SK-N-SH (cell line): ENCODE results near the gene GLYR1. TPM values are rescaled to one million over a fixed set of nuclear protein-coding genes. Genes with fewer than 3 reads are reported as not detected.

Source experiments
- CTCF ChIA-PET: fragments of 300-600, 350-600 bp; formaldehyde crosslinking; extraction: SDS; loops from one replicate; lab custom pipeline; 2021; lab: Yijun Ruan, JAX
- POLR2A ChIA-PET: fragments of 350-600 bp; sonication (Branson Sonifier 250); formaldehyde crosslinking; extraction: SDS; loops from one replicate; lab custom pipeline; 2020; ENCODE audit warnings: antibody characterized with exemption, inconsistent platforms; lab: Yijun Ruan, JAX
- DNase-seq: peaks from one replicate; pipeline ENCODE4 v3.0.0; 2012
- H2AFZ ChIP-seq: fragments of 200-600 bp; sonication (generic); 2 replicates; pipeline ENCODE4 v1.8.1; 2016; ENCODE audit warnings: antibody characterized with exemption, mild to moderate bottlenecking, low read depth
- H3F3A ChIP-seq: fragments of 200-600 bp; sonication (generic); replicated peaks from 2 replicates; pipeline ENCODE3; 2016; ENCODE audit warnings: antibody characterized with exemption, mild to moderate bottlenecking; ENCODE audit not compliant: insufficient read depth
- H3K27ac ChIP-seq, 2 experiments: fragments of 200-500 bp in 1 of 2; fragments of 200-600 bp in 1 of 2; sonication (Bioruptor generic) in 1 of 2; sonication (generic), shearing (Covaris generic) in 1 of 2; 2 replicates each; pipeline versions ENCODE4 v1.5.1 to v1.6.1; 2014 to 2016; ENCODE audit warnings: low read depth in 2 of 2, inconsistent platforms in 1 of 2, low read length in 1 of 2, mild to moderate bottlenecking in 1 of 2, mixed read lengths in 1 of 2
- H3K27me3 ChIP-seq: fragments of 200-600 bp; sonication (generic), shearing (Covaris generic); 2 replicates; pipeline ENCODE4 v1.6.1; 2016; ENCODE audit warnings: mixed run types; ENCODE audit not compliant: insufficient read depth
- H3K36me3 ChIP-seq, 2 experiments: fragments of 200-500 bp in 1 of 2; fragments of 200-600 bp in 1 of 2; sonication (Bioruptor generic) in 1 of 2; sonication (generic) in 1 of 2; replicated peaks in 1 of 2; 2 replicates each; pipeline versions ENCODE3 to v1.5.1; 2014 to 2016; ENCODE audit warnings: low read length in 1 of 2, mild to moderate bottlenecking in 1 of 2; ENCODE audit not compliant: insufficient read depth in 2 of 2, control insufficient read depth in 1 of 2
- H3K4me1 ChIP-seq, 2 experiments: fragments of 200-500 bp in 1 of 2; fragments of 200-600 bp in 1 of 2; sonication (Bioruptor generic) in 1 of 2; sonication (generic), shearing (Covaris generic) in 1 of 2; 2 replicates each; pipeline versions ENCODE4 v1.5.1 to v1.6.1; 2014 to 2016; ENCODE audit warnings: low read depth in 1 of 2, low read length in 1 of 2, mixed run types in 1 of 2; ENCODE audit not compliant: insufficient read depth in 2 of 2, control insufficient read depth in 1 of 2
- H3K4me2 ChIP-seq: fragments of 200-600 bp; sonication (generic), shearing (Covaris generic); 2 replicates; pipeline ENCODE4 v1.6.1; 2017; ENCODE audit warnings: mixed run types
- H3K4me3 ChIP-seq, 2 experiments: fragments of 200-500 bp in 1 of 2; fragments of 200-600 bp in 1 of 2; sonication (Bioruptor generic) in 1 of 2; sonication (generic), shearing (Covaris generic) in 1 of 2; 2 replicates each; pipeline versions ENCODE4 v1.5.1 to v1.8.1; 2014 to 2016; ENCODE audit warnings: low read depth in 2 of 2, inconsistent platforms in 1 of 2, low read length in 1 of 2, mild to moderate bottlenecking in 1 of 2, mixed read lengths in 1 of 2, moderate library complexity in 1 of 2
- H3K79me2 ChIP-seq: fragments of 200-600 bp; sonication (generic); 2 replicates; pipeline ENCODE4 v1.8.1; 2017; ENCODE audit warnings: mild to moderate bottlenecking; ENCODE audit not compliant: insufficient read depth
- H3K9ac ChIP-seq: fragments of 200-600 bp; sonication (generic); 2 replicates; pipeline ENCODE4 v1.6.1; 2017; ENCODE audit warnings: mixed run types
- H3K9me2 ChIP-seq: fragments of 200-600 bp; sonication (generic); 2 replicates; pipeline ENCODE4 v1.6.1; 2017; ENCODE audit warnings: mixed run types
- H3K9me3 ChIP-seq: fragments of 200-600 bp; sonication (generic); 2 replicates; pipeline ENCODE4 v1.6.1; 2017; ENCODE audit warnings: mixed run types, mild to moderate bottlenecking, moderate library complexity
- H4K20me1 ChIP-seq: fragments of 200-600 bp; sonication (generic); 2 replicates; pipeline ENCODE4 v1.6.1; 2017; ENCODE audit warnings: mild to moderate bottlenecking, mixed run types; ENCODE audit not compliant: insufficient read depth
- ELF1 ChIP-seq: IDR thresholded peaks from 2 replicates; pipeline ENCODE4 v1.4.0; 2012
- FOSL2 ChIP-seq: IDR thresholded peaks from 2 replicates; pipeline ENCODE4 v1.4.0; 2012; ENCODE audit warnings: low read depth, mild to moderate bottlenecking, moderate library complexity, borderline replicate concordance
- FOXM1 ChIP-seq: IDR thresholded peaks from 2 replicates; pipeline ENCODE4 v1.4.0; 2012; ENCODE audit warnings: low read depth, mild to moderate bottlenecking
- GABPA ChIP-seq: IDR thresholded peaks from 2 replicates; pipeline ENCODE4 v1.4.0; 2012; ENCODE audit warnings: low read depth, mild to moderate bottlenecking
- IRF3 ChIP-seq: fragments of 150-350 bp; IDR thresholded peaks from 2 replicates; pipeline ENCODE4 v1.6.1; 2016; ENCODE audit warnings: mild to moderate bottlenecking, low read depth, low read length
- JUND ChIP-seq: IDR thresholded peaks from 2 replicates; pipeline ENCODE4 v1.4.0; 2012
- MAX ChIP-seq: IDR thresholded peaks from 2 replicates; pipeline ENCODE4 v1.4.0; 2012; ENCODE audit warnings: low read depth
- MEF2A ChIP-seq: IDR thresholded peaks from 2 replicates; pipeline ENCODE4 v1.4.0; 2012; ENCODE audit warnings: low read depth, borderline replicate concordance
- MXI1 ChIP-seq: IDR thresholded peaks from 2 replicates; pipeline ENCODE4 v1.6.1; 2012; ENCODE audit warnings: mild to moderate bottlenecking, low read depth, low read length, improper control_type of control experiment
- RFX5 ChIP-seq: IDR thresholded peaks from 2 replicates; pipeline ENCODE4 v1.6.1; 2012; ENCODE audit warnings: mild to moderate bottlenecking, improper control_type of control experiment, low read length
- RXRA ChIP-seq: IDR thresholded peaks from 2 replicates; pipeline ENCODE4 v1.4.0; 2012; ENCODE audit warnings: low read depth, mild to moderate bottlenecking, borderline replicate concordance
- TAF1 ChIP-seq: IDR thresholded peaks from 2 replicates; pipeline ENCODE4 v1.6.1; 2012; ENCODE audit warnings: low read depth, mild to moderate bottlenecking, low read length, moderate library complexity, borderline replicate concordance
- TEAD4 ChIP-seq: IDR thresholded peaks from 2 replicates; pipeline ENCODE4 v1.4.0; 2012; ENCODE audit warnings: mild to moderate bottlenecking, borderline replicate concordance; ENCODE audit not compliant: insufficient read depth
- USF1 ChIP-seq: IDR thresholded peaks from 2 replicates; pipeline ENCODE4 v1.4.0; 2012; ENCODE audit warnings: low read depth, borderline replicate concordance
- USF2 ChIP-seq: fragments of 150-350 bp; IDR thresholded peaks from 2 replicates; pipeline ENCODE4 v1.6.1; 2017; ENCODE audit warnings: antibody characterized with exemption, low read length, low read depth, borderline replicate concordance
- WGBS: methylation state at CpG from one replicate; pipeline ENCODE4 v1.1.6; 2017; ENCODE audit warnings: low lambda C conversion rate; 5-methylcytosine and 5-hydroxymethylcytosine counted together
- polyA plus RNA-seq, 3 experiments: library from polyadenylated mRNA; depleted of rRNA; stranded (reverse); fragments of >200 nt; gene quantifications; 2 replicates each; pipeline ENCODE4 v1.2.3, GENCODE V29; 2012

GLYR1 gene
- polyA plus RNA-seq, 1 of the 3 experiments (the other 2 are of a cell fraction), result 40.1 TPM

- 90% methylated on average over 11 of the region's 11 CpGs for WGBS
- Histone ChIP-seq H3K4me2 (no peak overlapping the region), H3K4me1 (no peaks in the 10 kb centered on the region), H2AFZ (no peak overlapping the region), H3K4me3 (no peak overlapping the region), H3K9me3 (no peaks in the 10 kb centered on the region), H3K27ac (no peak overlapping the region), H4K20me1 (no peaks in the 10 kb centered on the region), H3K36me3 (peaks cover 51 to 77% of the 10 kb centered on the region in 2 experiments), H3K27me3 (no peaks in the 10 kb centered on the region), H3K9me2 (no peaks in the 10 kb centered on the region), H3K79me2 (peaks cover 2% of the 10 kb centered on the region; the same call in 1 of the 2 replicates), H3F3A (peaks cover 4% of the 10 kb centered on the region), H3K9ac (no peak overlapping the region)
- no peak for DNase-seq
- ChIA-PET POLR2A (no interaction called here), CTCF (no interaction called here)
- TF ChIP-seq FOSL2 (no peak), RFX5 (no peak), TAF1 (no peak), TEAD4 (no peak), RXRA (no peak), JUND (no peak), FOXM1 (no peak), ELF1 (no peak)
These were observed 18.3 kb downstream of the GLYR1 start for GRCh38 chr16:4828567-4829321.

- Histone ChIP-seq H3K9me3 (no peaks in the 10 kb centered on the region), H3K36me3 (peaks cover 58 to 71% of the 10 kb centered on the region in 2 experiments), H3F3A (no peaks in the 10 kb centered on the region), H3K79me2 (no peaks in the 10 kb centered on the region), H3K4me1 (no peaks in the 10 kb centered on the region), H3K27me3 (no peaks in the 10 kb centered on the region), H3K4me2 (no peak overlapping the region), H3K27ac (no peak overlapping the region), H3K9ac (no peak overlapping the region), H3K9me2 (no peaks in the 10 kb centered on the region), H4K20me1 (no peaks in the 10 kb centered on the region), H3K4me3 (no peak overlapping the region), H2AFZ (no peak overlapping the region)
- TF ChIP-seq JUND, result no peak
- 95% methylated on average over 9 of the region's 10 CpGs for WGBS
- ChIA-PET CTCF (interaction anchor here (1.5 to 2.0 kb wide), 2 partner anchors 15 to 110 kb away, joined by 3 to 6 read pairs; no protein-coding TSS in a partner anchor), POLR2A (no interaction called here)
- DNase-seq, result no peak
These were observed 20.1 kb downstream of the GLYR1 start for GRCh38 chr16:4826980-4827379.

- ChIA-PET CTCF (interaction anchor here (1.5 to 2.0 kb wide), 2 partner anchors 15 to 110 kb away, joined by 3 to 6 read pairs; no protein-coding TSS in a partner anchor), POLR2A (no interaction called here)
- WGBS, result 100% methylated on average over 4 of the region's 4 CpGs
- Histone ChIP-seq H3K9me2 (no peaks in the 10 kb centered on the region), H3K27ac (no peak overlapping the region), H4K20me1 (no peaks in the 10 kb centered on the region), H3K36me3 (peaks cover 57 to 71% of the 10 kb centered on the region in 2 experiments), H3F3A (no peaks in the 10 kb centered on the region), H3K9me3 (no peaks in the 10 kb centered on the region), H3K9ac (no peak overlapping the region), H3K79me2 (no peaks in the 10 kb centered on the region), H3K27me3 (no peaks in the 10 kb centered on the region), H3K4me1 (no peaks in the 10 kb centered on the region), H3K4me2 (no peak overlapping the region), H3K4me3 (no peak overlapping the region), H2AFZ (no peak overlapping the region)
- DNase-seq, result no peak
- TF ChIP-seq IRF3 (no peak), MXI1 (no peak), FOXM1 (no peak), USF1 (no peak), MAX (no peak), MEF2A (no peak), GABPA (no peak), USF2 (no peak), RXRA (no peak)
These were observed 20.6 kb downstream of the GLYR1 start for GRCh38 chr16:4826526-4826925.
